Measurements from ENCODE around the gene INCENP. TPM values are rescaled to one million over a fixed set of nuclear protein-coding genes. Genes with fewer than 3 reads are reported as not detected.

INCENP gene
- total RNA-seq, 3 donors from 2014 or later (not counting 1 experiment from before 2014, with no cell fraction given) = 24.4 to 47.6 (median 27.3) TPM

DNA sequence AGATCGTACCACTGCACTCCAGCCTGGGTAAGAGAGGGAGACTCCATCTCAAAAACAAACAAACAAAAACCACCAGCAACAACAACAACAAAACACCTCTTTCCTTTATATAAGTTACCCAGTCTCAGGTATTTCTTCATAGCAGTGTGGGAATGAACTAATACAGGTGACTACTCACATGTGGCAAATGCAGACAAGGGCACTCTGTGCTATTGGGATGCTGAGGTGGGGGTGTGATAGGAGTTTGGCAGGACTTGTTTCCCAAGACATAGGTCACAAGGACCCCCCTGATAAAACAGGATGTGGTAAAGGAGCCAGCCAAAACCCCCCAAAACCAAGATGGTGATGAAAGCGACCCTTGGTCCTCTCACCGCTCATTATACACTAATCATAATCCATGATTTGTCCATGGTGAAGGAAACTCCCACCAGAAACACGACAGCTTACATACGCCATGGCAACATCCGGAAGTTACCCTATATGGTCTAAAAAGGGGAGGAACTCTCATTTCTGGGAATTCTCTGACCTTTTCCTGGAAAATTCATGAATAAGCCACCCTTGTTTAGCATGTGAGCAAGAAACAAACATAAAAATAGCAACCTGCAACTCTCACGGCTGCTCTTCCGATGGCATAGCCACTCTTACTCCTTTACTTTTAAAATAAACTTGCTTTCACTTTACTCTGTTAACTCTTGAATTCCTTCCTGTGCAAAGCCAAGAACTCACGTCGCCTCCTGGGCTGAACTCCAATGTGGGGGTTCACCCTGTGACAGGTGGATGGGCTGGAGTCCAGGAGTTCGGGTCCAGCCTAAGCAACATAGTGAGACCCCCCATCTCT lies 18.8 kb upstream of the INCENP start:
- peaks cover 14% of the 10 kb centered on the region for H3K4me1 ChIP-seq (ENCODE audit: control insufficient read depth, insufficient read depth, low read length)
- peak overlapping the region; percentile 68 for H3K27ac ChIP-seq (ENCODE audit: low read length)
- no peaks in the 10 kb centered on the region for H3K9me3 Mint-ChIP-seq
- H3K4me1 Mint-ChIP-seq = peaks cover 8 to 11% of the 10 kb centered on the region in 2 donors
- ATAC-seq (peak; percentile 44 to 61 (median 52)), DNase-seq (peak in 1 of 2 donors; percentile 47)
- H3K27me3 Mint-ChIP-seq (ENCODE audit: low read depth in 2 of 2) = no peaks in the 10 kb centered on the region
- no peaks in the 10 kb centered on the region for H3K9me3 ChIP-seq (ENCODE audit: control insufficient read depth, insufficient read depth, low read length)
- peak overlapping the region; percentile 91 for H3K4me3 Mint-ChIP-seq
- TF ChIP-seq, protein P1, sequence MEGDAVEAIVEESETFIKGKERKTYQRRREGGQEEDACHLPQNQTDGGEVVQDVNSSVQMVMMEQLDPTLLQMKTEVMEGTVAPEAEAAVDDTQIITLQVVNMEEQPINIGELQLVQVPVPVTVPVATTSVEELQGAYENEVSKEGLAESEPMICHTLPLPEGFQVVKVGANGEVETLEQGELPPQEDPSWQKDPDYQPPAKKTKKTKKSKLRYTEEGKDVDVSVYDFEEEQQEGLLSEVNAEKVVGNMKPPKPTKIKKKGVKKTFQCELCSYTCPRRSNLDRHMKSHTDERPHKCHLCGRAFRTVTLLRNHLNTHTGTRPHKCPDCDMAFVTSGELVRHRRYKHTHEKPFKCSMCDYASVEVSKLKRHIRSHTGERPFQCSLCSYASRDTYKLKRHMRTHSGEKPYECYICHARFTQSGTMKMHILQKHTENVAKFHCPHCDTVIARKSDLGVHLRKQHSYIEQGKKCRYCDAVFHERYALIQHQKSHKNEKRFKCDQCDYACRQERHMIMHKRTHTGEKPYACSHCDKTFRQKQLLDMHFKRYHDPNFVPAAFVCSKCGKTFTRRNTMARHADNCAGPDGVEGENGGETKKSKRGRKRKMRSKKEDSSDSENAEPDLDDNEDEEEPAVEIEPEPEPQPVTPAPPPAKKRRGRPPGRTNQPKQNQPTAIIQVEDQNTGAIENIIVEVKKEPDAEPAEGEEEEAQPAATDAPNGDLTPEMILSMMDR (IDR thresholded peaks at IDR 0.05) = no peak
- H3K36me3 ChIP-seq (ENCODE audit: control insufficient read depth, insufficient read depth, low read length) = no peaks in the 10 kb centered on the region
- no peaks in the 10 kb centered on the region for H3K27me3 ChIP-seq (ENCODE audit: control insufficient read depth, insufficient read depth, low read length)
- H3K27ac Mint-ChIP-seq = peak overlapping the region; percentile 80 to 91
- peak overlapping the region; percentile 20 for H3K4me3 ChIP-seq (ENCODE audit: low read length)
- 21% methylated on average over 9 of the region's 11 CpGs for WGBS (ENCODE audit: insufficient coverage)
- H3K36me3 Mint-ChIP-seq = no peaks in the 10 kb centered on the region
- intact Hi-C loops (cut with micrococcal nuclease) = no loop called here

DNA sequence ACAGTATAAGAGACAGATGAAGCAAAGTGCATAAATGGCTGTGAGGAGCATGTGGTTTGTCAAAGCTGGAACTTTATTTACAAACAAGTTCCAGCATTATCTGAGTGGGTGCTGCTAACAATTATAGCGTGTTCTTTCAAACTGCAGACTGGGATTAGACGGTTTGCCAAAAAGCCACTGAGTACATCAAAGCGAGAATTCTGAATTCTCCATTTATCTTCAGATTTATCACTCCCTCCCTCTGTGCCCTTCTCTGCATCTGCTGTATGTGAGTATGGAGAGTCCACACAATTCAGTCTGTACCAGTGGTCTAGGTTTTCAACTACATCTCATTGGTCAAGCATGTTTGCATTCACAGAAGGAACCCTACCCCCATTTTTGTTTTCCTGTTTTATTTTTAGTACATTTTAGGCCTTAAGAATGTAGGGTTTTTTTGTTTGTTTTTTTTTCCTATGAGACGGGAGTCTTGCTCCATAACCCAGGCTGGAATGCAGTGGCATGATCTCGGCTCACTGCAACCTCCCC lies 18.1 kb upstream of the INCENP start:
- no peaks in the 10 kb centered on the region for H3K9me3 ChIP-seq (ENCODE audit: control insufficient read depth, insufficient read depth, low read length)
- H3K36me3 ChIP-seq (ENCODE audit: control insufficient read depth, insufficient read depth, low read length) = no peaks in the 10 kb centered on the region
- peak overlapping the region; percentile 20 for H3K4me3 ChIP-seq (ENCODE audit: low read length)
- no peaks in the 10 kb centered on the region for H3K27me3 ChIP-seq (ENCODE audit: control insufficient read depth, insufficient read depth, low read length)
- H3K4me3 Mint-ChIP-seq = peak overlapping the region; percentile 91
- ATAC-seq (no peak), DNase-seq (no peak)
- TF ChIP-seq, protein P1 (IDR thresholded peaks at IDR 0.05) = no peak
- 80% methylated on average over 5 of the region's 5 CpGs for WGBS (ENCODE audit: insufficient coverage)
- peaks cover 14% of the 10 kb centered on the region for H3K4me1 ChIP-seq (ENCODE audit: control insufficient read depth, insufficient read depth, low read length)
- intact Hi-C loops (cut with micrococcal nuclease) = no loop called here
- no peaks in the 10 kb centered on the region for H3K9me3 Mint-ChIP-seq
- no peaks in the 10 kb centered on the region for H3K36me3 Mint-ChIP-seq
- H3K27ac Mint-ChIP-seq = peak overlapping the region; percentile 80 to 91
- H3K4me1 Mint-ChIP-seq = peaks cover 8 to 11% of the 10 kb centered on the region in 2 donors
- H3K27ac ChIP-seq (ENCODE audit: low read length) = peak overlapping the region; percentile 68
- H3K27me3 Mint-ChIP-seq (ENCODE audit: low read depth in 2 of 2) = peaks cover 0 to under 1% of the 10 kb centered on the region in 2 donors

DNA sequence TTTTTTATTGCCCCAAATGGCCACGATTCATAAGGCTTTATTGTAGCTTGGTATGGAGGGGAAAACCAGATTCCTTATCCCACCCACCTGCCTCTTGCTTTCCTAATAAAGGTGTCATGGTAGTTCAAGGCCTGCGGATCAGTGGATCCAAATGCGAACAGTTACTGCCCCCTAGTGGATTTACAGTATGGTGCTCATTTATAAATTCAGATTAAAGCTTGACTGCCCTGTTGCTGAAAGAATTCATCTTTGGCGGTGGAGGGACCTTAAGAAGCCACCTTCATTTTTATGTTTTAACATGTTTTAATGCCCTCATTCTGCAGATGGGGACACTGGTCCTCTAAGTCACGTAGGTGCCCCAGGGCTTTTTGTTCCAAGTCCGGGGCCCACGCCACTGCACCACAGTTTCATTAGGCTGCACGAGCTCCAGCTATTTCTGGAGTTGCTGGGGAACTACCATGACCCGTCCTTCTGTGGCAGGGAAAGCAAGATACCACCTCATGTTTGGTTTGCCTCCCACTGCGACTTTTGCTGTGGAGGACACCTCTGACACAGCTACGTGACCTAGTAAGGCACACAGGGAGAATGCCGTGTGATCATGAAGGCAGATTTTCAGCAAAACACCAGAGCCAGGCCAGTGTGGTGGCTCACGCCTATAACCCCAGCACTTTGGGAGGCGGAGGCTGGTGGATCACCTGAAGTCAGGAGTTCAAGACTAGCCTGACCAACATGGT lies 15.6 kb upstream of the INCENP start:
- Mint-ChIP-seq H3K27me3 (ENCODE audit: low read depth in 2 of 2) (peaks cover 0 to 2% of the 10 kb centered on the region in 2 donors), H3K36me3 (no peaks in the 10 kb centered on the region), H3K9me3 (no peaks in the 10 kb centered on the region), H3K4me3 (no peak overlapping the region), H3K27ac (no peak overlapping the region), H3K4me1 (peaks cover 8 to 16% of the 10 kb centered on the region in 2 donors)
- peak; percentile 60 to 66 (median 63) for ATAC-seq
- Histone ChIP-seq H3K27ac (ENCODE audit: low read length) (no peak overlapping the region), H3K4me1 (ENCODE audit: control insufficient read depth, insufficient read depth, low read length) (peaks cover 22% of the 10 kb centered on the region), H3K9me3 (ENCODE audit: control insufficient read depth, insufficient read depth, low read length) (no peaks in the 10 kb centered on the region), H3K27me3 (ENCODE audit: control insufficient read depth, insufficient read depth, low read length) (no peaks in the 10 kb centered on the region), H3K36me3 (ENCODE audit: control insufficient read depth, insufficient read depth, low read length) (no peaks in the 10 kb centered on the region), H3K4me3 (ENCODE audit: low read length) (no peak overlapping the region)
- WGBS (ENCODE audit: insufficient coverage) = 50% methylated on average over 13 of the region's 14 CpGs
- DNase-seq = peak in 1 of 2 donors; percentile 83
- TF ChIP-seq, protein P1 (IDR thresholded peaks at IDR 0.05) = peak; percentile 75
- intact Hi-C loops (cut with micrococcal nuclease) = loop anchor here (1.0 kb wide), 2 partner anchors 209 to 311 kb away; no protein-coding TSS in a partner anchor

Measured in natural killer cell (primary cell).